Thoracic aorta (tissue), 2 donors: ENCODE data around the gene PPP1CA. TPM values are rescaled to one million over a fixed set of nuclear protein-coding genes. Genes with fewer than 3 reads are reported as not detected.
A peak's percentile ranks its signal among the peaks of the same experiment; 100 is the strongest.

Experiments
- ATAC-seq: fragments of 150-250 bp; one replicate; pipeline ENCODE4 v1.8.0; 2017; ENCODE audit warnings: low read depth; ENCODE audit not compliant: insufficient number of reproducible peaks, low FRiP score
- DNase-seq: peaks from one replicate; pipeline ENCODE4 v3.0.0-alpha.2; 2020; ENCODE audit warnings: low spot score
- H3K27ac ChIP-seq, 2 donors: fragments of 200-600 bp; sonication (generic); 1 replicate in 1 of 2; 2 replicates in 1 of 2; pipeline ENCODE4 v1.5.1; 2016; ENCODE audit warnings: mild to moderate bottlenecking in 2 of 2, moderate library complexity in 2 of 2
- H3K27me3 ChIP-seq: fragments of 200-600 bp; sonication (generic); replicated peaks from 2 replicates; pipeline ENCODE4 v1.6.0; 2016; ENCODE audit warnings: mild to moderate bottlenecking; ENCODE audit not compliant: insufficient read depth
- H3K36me3 ChIP-seq: fragments of 200-600 bp; sonication (generic); one replicate; pipeline ENCODE4 v1.5.1; 2016
- H3K4me1 ChIP-seq, 2 donors: fragments of 200-600 bp; sonication (generic); 1 replicate in 1 of 2; 2 replicates in 1 of 2; pipeline versions ENCODE4 v1.5.1 to v1.6.0; 2016; ENCODE audit warnings: low read depth in 2 of 2, mild to moderate bottlenecking in 1 of 2; ENCODE audit not compliant: control insufficient read depth in 1 of 2
- H3K4me3 ChIP-seq: fragments of 200-600 bp; sonication (generic); 2 replicates; pipeline ENCODE4 v1.5.1; 2016; ENCODE audit warnings: mild to moderate bottlenecking
- H3K9me3 ChIP-seq: fragments of 200-600 bp; sonication (generic); 2 replicates; pipeline ENCODE4 v1.5.1; 2016
- total RNA-seq, 2 donors: library from RNA; depleted of rRNA; stranded (reverse); fragments of >200 nt; gene quantifications; one replicate each; pipeline versions ENCODE4 v1.1.0 to v1.2.3, GENCODE V29; 2016
- TF ChIP-seq, protein P1 (sequence below): fragments of 200-600 bp; sonication (generic); IDR thresholded peaks from one replicate; pipeline ENCODE4 v1.5.1; 2019; ENCODE audit warnings: antibody characterized with exemption

The PPP1CA gene
- total RNA-seq, 2 donors from 2014 or later: 74.4 to 77.8 TPM

DNA sequence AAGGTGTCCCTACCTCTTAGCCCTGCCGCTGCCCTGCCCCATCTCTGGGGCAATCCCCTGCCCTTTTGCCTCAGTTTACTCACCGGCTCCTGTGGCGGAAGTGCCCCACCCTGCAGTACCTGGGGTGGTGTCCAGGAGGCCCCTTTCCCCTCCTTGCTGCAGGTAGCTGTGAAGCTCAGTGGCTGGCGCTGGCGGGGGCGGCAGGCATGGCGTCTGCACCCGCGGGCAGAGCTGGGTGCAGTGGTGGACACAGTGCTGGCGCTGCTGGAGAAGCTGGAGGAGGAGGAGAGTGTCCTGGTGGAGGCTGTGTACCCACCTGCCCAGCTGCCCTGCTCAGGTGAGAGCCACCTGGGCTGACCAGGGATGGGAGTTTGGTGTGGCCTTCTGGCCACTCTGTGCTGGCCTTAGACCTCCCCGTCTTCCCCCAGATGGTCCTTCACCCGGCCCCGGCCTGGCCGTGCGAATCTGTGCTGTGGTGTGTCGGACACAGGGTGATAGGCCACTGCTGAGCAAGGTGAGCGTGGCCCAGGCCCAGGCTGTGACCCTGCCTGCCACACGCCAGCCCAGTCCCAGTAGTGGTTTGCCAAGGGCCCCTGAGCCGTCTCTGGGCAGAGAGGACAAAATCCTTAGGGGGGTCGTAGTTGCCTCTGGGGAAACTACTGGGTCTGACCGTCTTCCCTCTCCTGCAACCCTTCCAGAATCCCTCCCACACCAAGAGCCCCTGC lies 17.8 kb upstream of the PPP1CA start:
- TF ChIP-seq, protein P1, sequence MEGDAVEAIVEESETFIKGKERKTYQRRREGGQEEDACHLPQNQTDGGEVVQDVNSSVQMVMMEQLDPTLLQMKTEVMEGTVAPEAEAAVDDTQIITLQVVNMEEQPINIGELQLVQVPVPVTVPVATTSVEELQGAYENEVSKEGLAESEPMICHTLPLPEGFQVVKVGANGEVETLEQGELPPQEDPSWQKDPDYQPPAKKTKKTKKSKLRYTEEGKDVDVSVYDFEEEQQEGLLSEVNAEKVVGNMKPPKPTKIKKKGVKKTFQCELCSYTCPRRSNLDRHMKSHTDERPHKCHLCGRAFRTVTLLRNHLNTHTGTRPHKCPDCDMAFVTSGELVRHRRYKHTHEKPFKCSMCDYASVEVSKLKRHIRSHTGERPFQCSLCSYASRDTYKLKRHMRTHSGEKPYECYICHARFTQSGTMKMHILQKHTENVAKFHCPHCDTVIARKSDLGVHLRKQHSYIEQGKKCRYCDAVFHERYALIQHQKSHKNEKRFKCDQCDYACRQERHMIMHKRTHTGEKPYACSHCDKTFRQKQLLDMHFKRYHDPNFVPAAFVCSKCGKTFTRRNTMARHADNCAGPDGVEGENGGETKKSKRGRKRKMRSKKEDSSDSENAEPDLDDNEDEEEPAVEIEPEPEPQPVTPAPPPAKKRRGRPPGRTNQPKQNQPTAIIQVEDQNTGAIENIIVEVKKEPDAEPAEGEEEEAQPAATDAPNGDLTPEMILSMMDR: no peak

DNA sequence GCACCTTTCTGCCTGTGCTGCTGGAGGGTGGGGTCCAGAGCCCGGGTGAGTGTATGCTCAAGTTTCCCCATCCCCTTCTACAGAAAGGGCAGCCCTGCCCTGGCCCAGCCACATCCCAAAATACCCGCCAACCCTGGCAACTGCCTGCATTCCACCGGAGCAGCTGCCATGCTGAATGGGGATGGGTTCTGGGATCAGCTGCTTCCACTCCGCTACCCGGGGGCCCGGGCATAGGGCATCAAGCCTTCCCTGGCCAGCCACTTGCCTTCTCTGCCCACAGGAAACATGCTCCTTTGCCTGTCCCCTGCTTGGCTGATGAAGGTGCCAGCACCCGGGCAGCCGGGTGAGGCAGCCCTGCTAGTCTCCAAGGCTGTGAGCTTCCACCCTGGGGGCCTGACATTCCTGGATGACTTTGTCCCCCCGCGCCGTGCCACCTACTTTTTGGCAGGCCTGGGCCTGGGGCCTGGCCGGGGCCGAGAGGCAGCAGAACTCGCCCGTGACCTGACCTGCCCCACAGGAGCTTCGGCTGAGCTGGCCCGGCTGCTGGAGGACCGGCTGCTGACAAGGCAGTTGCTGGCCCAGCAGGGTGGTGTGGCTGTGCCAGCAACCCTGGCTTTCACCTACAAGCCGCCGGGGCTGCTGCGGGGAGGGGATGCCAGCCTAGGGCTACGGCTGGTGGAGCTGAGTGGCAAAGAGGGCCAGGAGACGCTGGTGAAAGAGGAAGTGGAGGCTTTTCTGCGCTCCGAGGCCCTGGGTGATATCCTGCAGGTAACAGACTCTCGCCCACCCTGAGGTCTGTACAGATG lies 17.0 kb upstream of the PPP1CA start:
- Histone ChIP-seq H3K4me1 (peaks cover 23 to 55% of the 10 kb centered on the region in 2 donors), H3K9me3 (no peaks in the 10 kb centered on the region), H3K27me3 (no peaks in the 10 kb centered on the region), H3K4me3 (peak overlapping the region; percentile 6), H3K27ac (peak overlapping the region; percentile 66 to 90), H3K36me3 (no peaks in the 10 kb centered on the region)
- TF ChIP-seq, protein P1: no peak
- no peak for DNase-seq
- ATAC-seq: no peak

More for the DNA sequence above, 17.8 kb upstream of the PPP1CA start:
- Histone ChIP-seq H3K9me3 (no peaks in the 10 kb centered on the region), H3K36me3 (no peaks in the 10 kb centered on the region), H3K4me1 (peaks cover 23 to 55% of the 10 kb centered on the region in 2 donors), H3K4me3 (peak overlapping the region; percentile 6), H3K27me3 (no peaks in the 10 kb centered on the region), H3K27ac (peak overlapping the region; percentile 78 to 90)
- DNase-seq (no peak), ATAC-seq (no peak)

DNA sequence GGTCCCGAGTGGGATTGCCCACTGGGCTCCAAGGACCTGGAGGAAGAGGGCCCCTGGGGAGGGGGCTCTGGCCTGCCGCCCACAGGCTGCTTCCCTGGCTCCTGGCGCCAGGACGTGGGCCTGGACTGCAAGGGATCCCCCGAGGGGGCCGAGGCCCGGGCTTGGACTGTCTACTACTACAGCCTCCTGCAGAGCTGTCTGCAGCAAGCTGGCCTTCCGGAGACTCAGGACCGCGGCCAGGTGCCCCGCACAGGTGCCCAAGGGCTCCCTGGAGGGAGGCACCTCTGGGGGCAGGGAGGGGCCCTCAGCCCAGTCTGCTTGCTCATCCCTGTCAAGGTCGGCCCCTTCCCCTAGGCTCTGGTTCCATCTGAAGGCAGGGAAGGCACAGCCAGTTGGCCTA lies 15.8 kb upstream of the PPP1CA start:
- Histone ChIP-seq H3K36me3 (no peaks in the 10 kb centered on the region), H3K4me3 (no peak overlapping the region), H3K27me3 (no peaks in the 10 kb centered on the region), H3K27ac (peak overlapping the region; percentile 66 to 90), H3K9me3 (no peaks in the 10 kb centered on the region), H3K4me1 (peaks cover 23 to 55% of the 10 kb centered on the region in 2 donors)
- TF ChIP-seq, protein P1: no peak
- DNase-seq (no peak), ATAC-seq (no peak)

DNA sequence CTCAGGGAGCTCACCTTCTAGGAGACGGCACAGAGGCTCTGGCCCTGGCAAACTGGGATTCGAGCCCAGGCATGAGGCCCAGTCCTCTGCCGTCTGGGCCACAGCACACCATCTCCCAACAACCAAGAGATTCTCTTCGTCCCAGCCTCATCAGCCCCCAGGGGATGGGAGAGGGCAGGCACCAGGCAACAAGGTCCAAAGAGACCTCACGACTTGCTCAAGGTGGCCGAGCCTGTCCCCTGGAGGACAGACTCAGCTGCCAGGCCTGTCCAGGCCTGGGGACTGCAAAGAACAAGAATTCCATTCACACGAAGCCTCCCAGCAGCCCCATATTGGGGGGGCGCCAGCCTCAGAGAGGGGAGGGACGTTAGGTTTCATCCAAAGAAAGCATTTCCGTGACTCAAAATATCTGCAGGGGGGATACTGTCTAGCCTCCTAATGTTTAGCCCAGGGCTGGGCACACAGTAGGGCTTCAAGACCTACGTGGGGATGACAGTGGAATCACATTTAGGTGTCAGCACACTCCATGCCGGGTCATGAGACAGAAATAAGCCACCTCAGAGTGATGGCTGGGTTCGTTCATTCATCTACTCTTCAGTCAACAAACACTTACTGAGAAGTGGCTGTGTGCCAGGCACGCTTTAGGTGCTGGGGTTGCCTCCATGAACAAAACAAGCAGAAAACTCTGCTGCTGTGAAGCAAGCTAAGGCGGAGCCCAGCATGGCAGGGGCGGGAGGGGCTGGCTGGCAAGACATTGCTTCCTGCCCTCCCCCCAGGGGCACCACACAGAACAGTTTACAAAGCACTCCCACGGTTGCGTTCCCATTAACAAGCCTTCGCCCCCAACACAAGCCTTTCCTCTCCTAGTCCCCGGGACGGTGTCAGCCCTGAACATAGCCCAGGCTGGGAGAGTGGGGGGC lies 15.0 kb upstream of the PPP1CA start:
- ATAC-seq (no peak), DNase-seq (peak; percentile 41)
- Histone ChIP-seq H3K36me3 (no peaks in the 10 kb centered on the region), H3K4me1 (peaks cover 23 to 55% of the 10 kb centered on the region in 2 donors), H3K4me3 (no peak overlapping the region), H3K27ac (peak overlapping the region; percentile 66 to 90), H3K9me3 (no peaks in the 10 kb centered on the region), H3K27me3 (no peaks in the 10 kb centered on the region)
- TF ChIP-seq, protein P1: no peak
